Measurements from ENCODE around the gene KCTD11.
"Not testable (repeated sequence)": the region's sequence is repeated elsewhere in the genome, so short reads cannot be mapped to it uniquely, and the experiment has no call there.

Gene KCTD11

GRCh38 chr17:7322520-7323194, 29.3 kb upstream of the KCTD11 start:
- no peak for DNase-seq (ENCODE audit: low spot score)

GRCh38 chr17:7323731-7324437, 28.1 kb upstream of the KCTD11 start:
- no peak for DNase-seq (ENCODE audit: low spot score)

- no peak for DNase-seq (ENCODE audit: low spot score)
These were observed 27.6 kb upstream of the KCTD11 start for GRCh38 chr17:7324438-7324779.

DNA sequence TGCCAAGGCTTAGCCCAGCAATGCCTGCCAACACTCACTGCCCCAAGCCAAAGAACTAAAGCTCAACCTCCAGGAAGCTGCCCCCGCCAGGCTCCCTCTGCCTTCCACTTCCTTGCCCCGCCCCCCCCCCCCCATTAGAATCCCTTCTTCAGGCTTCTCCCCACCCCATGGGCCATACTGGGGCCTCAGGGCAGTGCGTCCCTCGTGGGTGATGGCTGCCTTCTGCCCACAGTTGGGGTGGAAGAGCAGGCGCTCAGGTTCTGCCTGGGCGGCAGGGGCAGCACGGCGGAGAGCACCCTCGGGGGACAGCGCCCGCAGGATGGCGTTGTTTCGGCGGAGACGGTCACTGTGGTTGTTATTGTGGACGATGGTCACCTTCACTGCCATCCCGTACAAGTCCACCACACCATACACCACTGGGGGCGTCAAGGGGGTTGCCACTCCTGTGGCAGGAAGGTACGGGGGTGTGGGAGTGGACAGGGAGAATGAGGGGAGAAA, 26.9 kb upstream of the KCTD11 start:
- no peak for DNase-seq (ENCODE audit: low spot score)

- no peak for DNase-seq (ENCODE audit: low spot score)
These were observed 25.8 kb upstream of the KCTD11 start for GRCh38 chr17:7326186-7326585.

DNA sequence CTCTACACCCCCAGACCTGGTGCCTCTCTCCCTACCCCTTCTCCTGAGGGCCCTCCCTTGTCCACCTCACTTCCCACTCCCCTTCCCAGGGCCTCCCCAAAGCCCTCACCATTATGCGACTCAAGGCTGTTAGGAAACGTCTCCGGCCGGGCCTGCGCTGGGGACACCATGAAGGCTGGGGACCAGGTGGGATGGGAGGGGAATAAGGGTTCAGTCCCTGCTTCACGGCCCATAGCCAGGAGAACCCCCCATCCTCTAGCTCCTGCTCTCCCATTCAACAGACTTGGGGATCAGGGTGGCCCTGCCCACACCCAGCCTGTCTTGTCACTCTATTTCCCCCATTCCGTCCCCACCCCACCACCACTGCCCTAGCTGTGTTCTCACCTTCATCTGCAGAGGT, 24.9 kb upstream of the KCTD11 start:
- DNase-seq (ENCODE audit: low spot score), result no peak

DNA sequence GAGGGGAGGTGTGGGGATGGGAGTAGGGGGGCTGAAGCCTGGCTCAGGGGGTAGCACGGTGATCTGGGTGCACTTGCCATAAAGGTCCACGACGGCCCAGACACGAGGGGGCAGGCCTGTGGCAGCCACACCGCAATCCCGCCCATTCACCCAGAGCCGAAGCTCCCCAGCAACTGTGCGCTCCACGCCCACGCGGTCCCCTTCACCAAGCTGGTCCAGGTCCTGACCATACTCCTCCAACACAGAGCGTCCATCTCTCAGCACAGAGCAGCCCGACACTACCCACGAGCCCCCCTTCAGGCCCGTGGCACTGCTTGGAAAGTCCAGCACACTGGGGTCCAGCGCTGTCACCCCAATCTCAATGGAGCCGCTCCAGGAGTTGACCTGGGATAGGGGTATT, 24.5 kb upstream of the KCTD11 start:
- DNase-seq (ENCODE audit: low spot score), result no peak

- no peak for DNase-seq (ENCODE audit: low spot score)
These were observed 24.0 kb upstream of the KCTD11 start for GRCh38 chr17:7328009-7328408.

DNA sequence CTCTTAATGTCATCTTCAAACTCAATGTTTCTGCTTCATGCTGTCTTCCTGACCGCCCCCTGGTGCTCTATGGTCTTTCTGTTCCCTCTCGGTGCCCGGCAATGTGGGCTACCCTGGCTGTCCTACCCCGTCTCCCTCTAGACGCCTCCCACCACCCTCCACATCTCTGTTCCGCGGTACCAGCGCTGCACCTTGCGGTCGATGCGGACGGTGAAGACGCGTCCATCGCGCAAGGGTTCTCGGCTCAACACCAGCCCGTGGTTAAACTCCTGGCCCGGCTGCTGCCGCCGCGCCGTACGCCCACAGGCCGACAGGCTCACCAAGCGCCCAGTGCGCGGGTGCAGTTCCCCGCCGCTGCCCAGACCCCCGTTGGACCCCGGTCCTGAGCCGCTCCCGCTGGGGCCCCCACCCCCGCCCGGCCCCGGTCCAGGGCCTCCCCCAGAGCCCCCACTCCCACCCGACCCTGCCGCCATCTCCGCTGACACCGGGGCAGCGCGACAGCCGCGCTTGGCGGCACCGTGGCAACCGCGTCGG, 23.1 kb upstream of the KCTD11 start, which contains the start of gene NEURL4:
Gene NEURL4, minus strand, starts transcription at position 496 of the 534 bp plus-strand sequence. Its CDS starts 23 bp downstream, at position 473.
- no peak for DNase-seq (ENCODE audit: low spot score)

DNA sequence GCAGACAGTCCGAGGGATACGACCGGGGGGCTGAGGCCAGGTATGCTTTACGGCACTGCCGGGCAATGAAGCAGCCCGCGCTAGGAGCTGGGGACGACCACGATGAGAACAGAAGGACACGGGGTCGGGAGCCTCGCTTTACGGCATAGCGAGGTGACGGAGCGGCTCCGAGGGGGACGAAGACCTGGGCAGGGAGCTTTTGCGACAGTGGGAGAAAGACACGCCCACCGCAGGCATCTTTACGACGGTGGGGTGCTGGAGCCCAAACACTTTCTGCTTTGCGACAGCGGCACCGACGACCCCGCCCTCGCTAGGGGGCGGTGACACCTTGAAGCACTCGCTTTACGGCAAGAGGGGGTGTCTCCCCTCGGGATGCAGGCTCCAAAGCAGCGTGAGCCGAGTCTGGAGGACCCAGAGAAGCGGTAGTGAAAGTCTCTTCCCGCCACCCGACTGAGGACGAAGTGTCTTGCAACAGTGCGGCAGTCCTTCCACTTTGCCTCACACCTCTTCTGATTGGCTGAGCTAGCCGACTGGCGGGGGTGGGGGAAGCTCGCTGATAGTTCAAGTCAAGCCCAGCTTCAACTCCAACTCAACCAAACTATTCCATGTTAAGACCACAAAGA, 22.5 kb upstream of the KCTD11 start:
- peak; percentile 98 for DNase-seq (ENCODE audit: low spot score)

DNA sequence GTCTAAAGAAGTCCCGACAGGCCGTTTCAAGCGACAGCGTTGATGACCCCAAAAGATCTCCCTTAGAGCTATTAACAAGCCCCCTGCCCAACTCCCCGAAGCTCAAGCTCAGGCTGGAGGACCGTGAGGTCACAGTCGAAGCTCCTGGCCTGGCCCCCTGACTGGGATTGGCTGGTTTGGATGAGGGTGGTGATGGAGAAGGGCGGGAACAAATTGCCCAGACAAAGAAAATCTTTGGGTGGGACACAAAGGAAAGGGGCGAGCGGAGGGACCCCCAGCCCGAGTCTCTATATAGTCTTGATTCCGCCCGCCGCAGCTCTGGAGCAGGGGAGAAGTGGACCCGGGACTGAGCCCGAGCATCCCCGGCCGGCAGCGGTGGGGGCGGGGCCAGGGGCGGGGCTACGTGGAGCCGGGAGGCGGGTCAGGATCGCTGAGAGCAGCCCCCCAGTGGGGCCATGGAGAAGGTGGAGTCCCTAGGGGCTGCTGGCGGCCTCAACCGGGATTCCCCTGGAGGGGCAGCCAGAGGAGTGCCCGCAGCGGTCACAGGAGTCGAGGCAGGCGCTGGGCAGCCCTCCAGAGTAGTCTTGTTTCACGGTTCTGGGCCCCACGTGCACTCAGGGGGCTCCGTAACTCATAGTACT, 21.8 kb upstream of the KCTD11 start:
- DNase-seq (ENCODE audit: low spot score), result peak; percentile 86

DNA sequence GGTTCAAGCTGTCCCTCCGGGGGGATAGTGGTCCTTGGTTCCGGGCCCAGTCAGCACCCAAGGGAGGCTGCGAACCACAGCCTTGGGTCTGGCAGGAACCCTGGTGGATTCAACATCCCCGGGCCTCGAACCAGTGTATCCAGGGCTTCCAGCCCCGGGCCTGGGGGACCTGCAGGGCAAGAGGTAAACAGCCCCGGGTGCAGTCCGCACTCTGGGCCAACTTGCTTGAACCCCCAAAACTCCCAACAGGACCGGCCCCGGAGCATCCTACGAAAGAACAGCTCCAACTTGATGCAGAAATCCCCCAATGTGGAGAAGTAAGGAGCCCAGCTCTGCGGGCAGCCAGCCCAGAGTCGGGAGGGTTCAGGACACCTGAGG, 21.3 kb upstream of the KCTD11 start:
- DNase-seq (ENCODE audit: low spot score), result no peak

- DNase-seq (ENCODE audit: low spot score), result no peak
These were observed 19.9 kb upstream of the KCTD11 start for GRCh38 chr17:7332111-7332510.

GRCh38 chr17:7332600-7333069, 19.3 kb upstream of the KCTD11 start:
- DNase-seq (ENCODE audit: low spot score), result not testable (repeated sequence)

- DNase-seq (ENCODE audit: low spot score), result no peak
These were observed 16.9 kb upstream of the KCTD11 start for GRCh38 chr17:7334938-7335538.

GRCh38 chr17:7335765-7336164, 16.2 kb upstream of the KCTD11 start:
- not testable (repeated sequence) for DNase-seq (ENCODE audit: low spot score)

DNA sequence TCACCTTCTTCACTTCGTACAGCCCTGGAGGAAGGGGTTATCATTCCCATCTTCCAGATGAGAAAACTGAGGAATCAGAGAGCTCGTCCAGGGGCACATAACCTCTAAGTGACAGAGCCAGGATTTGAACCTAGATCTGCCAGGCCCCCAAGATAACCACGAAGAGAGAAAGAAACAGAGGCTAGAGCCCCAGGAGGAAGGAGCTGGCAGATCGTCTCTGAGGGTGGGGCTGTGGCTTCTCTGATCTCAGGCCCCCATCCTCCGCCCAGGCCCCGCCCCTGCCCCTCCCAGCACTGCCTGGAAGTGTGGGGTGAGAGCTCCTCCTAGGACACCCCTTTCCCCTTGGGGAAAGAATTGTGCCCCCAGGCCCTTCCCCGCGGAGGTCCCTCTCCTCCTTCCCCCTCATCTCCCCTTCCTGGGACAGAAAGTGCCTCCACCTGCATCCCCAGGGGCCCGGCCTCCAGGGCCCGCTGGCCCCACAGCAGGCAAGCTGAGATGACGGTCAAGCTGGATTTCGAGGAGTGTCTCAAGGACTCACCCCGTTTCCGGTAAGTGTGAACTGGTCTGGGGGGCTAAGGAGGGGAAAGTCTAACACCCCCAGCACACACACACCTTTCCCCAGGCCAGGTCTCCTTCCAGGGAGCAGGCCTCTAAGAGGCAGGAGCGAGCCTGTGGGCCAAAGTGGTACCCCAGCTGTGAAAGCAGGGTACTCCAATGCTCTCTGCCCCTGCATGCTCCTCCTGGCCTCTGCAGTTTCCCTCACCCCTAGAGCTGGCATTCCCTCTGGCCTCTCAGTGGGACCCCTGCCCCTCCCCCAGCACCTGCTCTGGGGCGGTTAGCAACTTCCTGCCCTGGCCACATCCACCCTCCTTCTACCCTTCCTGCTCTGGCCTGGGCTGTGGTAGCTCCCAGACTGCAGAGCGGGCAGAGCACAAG, 15.5 kb upstream of the KCTD11 start, which contains the start of gene ACAP1:
Gene ACAP1, plus strand, starts transcription at position 290 of the 936 bp plus-strand sequence. Its CDS starts 206 bp downstream, at position 496.
- no peak for DNase-seq (ENCODE audit: low spot score)

DNA sequence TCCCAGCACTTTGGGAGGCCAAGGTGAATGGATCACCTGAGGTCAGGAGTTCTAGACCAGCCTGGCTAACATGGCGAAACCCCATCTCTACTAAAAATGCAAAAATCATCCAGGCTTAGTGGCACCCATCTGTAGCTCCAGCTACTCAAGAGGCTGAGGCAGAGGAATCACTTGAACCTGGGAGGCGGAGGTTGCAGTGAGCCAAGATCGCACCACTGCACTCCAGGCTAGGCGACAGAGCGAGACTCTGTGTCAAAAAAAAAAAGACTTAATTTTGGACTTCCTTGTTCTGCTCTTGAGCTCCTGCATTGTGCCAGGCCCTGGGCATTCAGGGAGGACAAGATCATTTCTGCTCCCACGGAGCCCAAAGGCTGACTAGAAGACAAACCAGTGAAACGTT, 14.4 kb upstream of the KCTD11 start:
- not testable (repeated sequence) for DNase-seq (ENCODE audit: low spot score)

GRCh38 chr17:7340179-7340578, 11.8 kb upstream of the KCTD11 start:
- no peak for DNase-seq (ENCODE audit: low spot score)

DNA sequence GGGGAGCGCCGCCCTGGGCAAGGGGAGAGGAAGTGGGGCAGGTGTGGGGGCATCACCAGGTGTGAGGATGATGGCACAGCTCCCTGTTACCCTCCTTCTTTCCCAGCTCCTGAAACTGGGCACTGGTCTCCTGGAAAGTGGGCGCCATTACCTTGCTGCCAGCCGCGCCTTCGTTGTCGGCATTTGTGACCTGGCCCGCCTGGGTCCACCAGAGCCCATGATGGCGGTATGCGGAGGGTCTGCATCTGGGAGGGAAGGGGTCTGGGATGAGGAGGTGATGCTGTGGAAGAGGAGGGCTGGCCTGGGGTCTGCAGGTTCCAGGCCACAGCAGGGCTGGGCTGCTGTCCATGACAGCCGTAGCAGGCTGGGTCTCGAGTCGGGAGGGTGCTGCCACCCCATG, 10.1 kb upstream of the KCTD11 start:
- no peak for DNase-seq (ENCODE audit: low spot score)

DNA sequence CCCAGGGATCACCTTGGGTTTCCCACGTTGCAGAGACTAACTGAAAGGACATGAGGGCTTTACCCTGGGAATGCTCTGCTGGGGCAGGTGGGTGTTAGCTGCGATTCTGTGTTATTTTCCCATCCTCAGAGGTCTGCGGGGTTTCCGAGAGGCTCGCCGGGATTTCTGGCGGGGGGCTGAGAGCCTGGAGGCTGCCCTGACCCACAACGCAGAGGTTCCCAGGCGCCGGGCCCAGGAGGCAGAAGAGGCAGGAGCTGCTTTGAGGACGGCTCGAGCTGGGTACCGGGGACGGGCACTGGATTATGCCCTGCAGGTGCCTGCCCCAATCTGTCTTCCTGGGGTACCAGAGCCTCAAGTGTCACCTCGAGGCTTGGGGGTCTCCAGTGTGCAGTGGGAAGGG, 8.7 kb upstream of the KCTD11 start:
- no peak for DNase-seq (ENCODE audit: low spot score)
